MV-4-11 (cell line): ENCODE measurements around the gene CAT.
A peak's percentile ranks its signal among the peaks of the same experiment; 100 is the strongest.

Source experiments
- DNase-seq: peaks from one replicate; lab custom pipeline; 2025; lab: John Stamatoyannopoulos, UW

CAT gene

DNA sequence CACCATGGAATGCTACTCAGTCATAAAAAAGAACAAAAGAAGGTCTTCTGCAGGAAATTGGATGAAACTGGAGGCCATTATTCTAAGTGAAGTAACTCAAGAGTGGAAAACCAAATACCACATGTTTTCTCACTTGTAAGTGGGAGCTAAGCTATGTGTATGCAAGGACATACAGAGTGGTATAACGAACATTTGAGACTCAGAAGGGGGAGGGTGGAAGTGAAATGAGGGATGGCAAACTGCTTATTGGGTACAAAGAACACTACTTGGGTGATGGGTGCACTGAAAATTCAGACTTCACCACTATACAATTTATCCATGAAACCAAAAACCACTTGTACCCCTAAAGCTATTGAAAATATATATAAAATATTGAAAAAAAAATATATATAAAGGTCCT is 13.4 kb upstream of the CAT start:
- DNase-seq, result peak; percentile 83

- DNase-seq, result peak; percentile 98
Observed at GRCh38 chr11:34425867-34426266, 12.9 kb upstream of the CAT start.

- no peak for DNase-seq
Observed at GRCh38 chr11:34426766-34427185, 12.0 kb upstream of the CAT start.

DNA sequence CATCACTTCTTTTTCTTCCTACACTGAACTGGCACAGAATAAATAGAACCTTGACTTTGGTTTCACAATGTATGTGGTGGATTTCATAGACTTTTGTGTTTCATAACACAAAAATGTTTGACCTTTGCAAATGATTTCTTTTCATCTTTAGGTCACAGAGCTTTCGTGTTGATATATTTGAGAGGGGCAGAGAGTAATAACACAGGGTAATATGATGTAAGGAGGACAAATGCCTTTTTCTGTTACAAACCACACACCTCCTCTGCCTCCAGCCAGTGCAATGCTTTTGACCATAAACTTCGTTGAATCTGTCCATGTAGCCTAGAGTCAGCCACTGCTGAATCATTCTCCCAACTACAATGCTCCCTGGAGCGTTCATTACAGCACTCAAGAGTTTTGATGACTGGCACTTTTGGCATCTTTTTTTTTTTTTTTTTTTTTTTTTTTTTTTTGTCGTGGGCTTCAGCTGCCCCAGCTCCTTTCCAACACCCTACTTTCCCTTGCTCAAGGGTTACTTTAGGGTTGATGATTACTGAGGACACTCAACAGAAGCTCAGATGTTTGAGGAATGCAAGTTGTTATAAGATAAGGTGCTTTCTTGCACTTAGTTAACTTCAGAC is 11.4 kb upstream of the CAT start:
- DNase-seq, result peak; percentile 99

DNA sequence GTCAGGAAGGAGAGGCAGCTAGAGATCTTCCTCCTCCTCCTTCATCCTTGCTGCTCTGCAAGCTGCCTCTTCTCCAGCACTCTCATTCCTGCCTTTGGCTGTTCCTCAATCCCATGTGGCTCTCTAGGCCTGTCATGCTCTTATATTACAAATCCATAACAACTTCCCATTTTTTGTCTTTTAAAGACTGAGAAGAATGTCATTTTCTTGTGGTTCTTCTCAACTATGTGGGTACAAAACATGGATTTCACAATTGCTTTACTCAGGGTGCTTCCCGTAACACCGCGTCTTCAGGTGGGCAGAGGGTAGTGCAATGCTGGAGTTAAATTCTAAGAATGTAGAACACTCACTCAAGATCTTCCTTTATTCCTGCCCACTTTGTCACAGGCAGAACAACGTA is 6.8 kb upstream of the CAT start:
- peak; percentile 88 for DNase-seq

GRCh38 chr11:34432822-34433221 is 5.9 kb upstream of the CAT start:
- peak; percentile 94 for DNase-seq

DNA sequence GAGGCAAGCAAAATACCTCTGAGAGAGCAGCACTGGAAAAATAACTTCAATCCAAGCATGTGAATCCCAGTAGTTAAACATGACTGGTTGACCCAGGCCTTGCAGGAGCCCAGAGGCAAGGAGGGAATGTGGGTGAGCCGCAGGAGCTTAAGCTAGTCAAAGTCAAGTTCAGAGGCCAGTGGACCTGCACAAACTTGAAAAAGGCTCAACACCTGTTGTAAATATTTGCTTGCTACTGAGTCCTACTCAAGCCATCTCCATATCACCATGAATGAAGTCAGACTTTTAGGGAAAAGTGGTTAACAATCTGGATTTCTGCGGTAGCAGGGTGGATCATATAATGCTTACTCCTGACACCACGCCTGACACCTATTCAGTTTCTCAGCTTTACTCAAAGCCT is 4.8 kb upstream of the CAT start:
- no peak for DNase-seq

DNA sequence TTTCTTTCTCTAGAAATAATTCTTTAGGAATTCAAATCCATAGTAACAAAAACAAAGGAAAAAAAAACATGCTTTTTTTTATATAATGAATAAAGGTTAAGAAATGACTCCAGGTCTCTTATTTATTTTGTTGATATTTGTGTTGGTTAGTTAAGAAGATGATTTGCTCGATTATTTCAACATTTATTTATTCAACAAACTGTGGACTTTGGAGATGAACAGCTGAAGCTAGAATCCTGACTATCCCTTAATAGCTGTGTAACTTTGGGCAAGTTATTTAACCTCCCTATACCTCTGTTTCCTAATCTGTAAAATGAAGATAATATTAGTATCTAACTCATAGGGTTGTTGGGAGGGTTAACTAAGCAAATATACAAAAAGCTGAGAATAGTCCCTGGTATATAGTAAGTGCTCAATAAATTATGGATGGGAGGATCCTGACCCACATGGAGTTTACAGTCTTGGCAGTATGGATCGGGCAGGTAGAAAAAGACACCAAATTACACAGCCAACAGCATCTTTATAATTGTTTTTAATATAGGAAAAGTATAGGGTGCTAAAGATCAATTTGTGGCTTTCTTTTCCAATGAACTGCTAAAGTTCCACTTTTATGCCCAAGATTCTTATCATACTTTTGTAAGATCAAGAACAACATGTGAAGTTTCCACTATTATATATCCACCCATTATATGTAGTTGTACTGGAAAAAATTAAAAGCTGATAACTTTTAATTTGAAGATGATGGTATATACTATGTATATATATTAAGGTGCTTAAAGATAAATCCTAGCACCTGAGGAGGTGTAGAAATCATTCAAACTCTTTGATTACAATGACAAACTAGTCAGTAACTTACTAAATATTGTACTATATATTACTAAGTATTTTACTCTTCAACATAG is 1.3 kb upstream of the CAT start:
- DNase-seq, result no peak

DNA sequence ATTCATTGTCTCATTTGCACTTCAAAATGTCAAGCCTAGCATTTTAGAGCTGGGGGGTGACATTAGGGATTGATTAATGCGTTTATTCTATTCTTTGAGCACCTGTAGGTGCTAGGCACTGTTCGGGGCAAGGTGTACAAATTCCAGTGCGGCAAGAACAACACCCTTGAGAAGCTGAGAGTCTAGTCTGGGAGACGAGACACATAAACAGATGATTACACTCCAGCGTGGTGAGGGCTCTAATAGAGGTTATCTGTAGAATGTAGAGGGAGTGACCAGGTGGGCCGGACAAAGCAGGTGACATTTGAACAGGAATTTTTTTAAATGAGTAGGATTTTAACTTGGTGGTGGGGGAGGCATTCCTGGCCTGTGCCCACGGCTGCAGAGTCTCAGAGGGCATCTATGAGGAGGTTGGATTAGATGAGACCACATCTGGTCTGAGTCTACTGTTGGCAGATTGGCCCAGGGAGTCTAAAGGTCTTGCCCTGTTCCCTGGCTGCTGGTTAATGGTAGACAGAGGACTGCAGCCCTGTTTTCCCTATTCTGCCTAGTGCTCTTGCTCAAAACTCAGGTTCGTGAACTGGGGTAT is 970 bp downstream of the CAT start:
- no peak for DNase-seq

DNA sequence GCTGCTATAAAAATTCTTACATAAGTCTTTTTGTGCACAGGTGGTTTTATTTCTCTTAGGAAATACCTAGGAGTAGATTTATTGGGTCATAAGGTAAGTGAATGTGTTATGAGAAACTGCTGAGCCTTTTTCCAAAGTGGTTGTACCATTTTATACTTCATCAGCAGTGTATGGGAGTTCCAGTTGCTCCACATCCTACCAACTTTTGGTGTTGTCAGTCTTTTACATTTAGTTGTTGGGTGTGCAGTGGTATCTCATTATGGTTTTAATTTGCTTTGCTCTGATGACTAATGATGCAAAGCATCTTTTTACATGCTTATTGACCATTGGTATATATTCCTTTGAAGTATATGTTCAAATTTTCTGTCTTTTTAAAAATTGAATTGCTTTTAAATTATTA is 3.1 kb downstream of the CAT start:
- no peak for DNase-seq

GRCh38 chr11:34443136-34443535 is 4.4 kb downstream of the CAT start:
- DNase-seq, result no peak

DNA sequence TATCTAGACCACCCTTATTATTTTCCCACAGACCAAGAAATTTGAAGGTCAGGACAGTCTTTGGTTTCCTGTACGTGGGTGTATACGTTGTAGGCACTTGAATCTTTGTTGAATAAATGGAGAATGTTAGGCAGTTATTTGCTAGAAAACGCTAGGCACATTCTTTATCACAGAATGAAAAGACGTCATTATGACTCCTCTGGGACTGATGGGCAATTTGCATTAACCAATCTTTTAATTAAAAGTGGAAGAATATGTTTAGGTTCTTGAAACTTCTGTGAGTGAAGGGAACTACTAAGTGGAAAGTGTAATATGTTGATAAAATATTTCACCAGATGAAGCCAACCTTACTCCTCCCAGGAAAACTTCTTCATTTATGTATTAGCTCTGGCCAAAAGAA is 5.7 kb downstream of the CAT start:
- DNase-seq, result no peak

DNA sequence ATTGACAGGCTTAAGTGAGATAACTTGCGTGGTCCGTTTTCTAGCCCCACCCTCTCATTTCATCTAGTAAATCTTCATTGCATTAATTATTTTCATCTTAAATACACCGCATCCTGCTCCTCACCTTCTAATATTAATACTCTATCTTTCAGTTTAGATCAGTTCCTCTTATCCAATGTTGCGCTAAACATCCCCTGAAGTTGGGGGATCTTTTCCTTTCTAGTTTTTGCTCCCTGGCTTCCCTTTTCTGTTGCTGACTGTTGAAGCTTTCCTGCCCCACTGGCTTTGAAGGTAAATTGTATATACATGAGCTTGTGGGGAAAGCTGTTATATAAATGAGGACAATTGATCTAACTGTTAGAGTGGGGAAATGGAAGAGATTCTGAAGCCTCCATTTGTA is 7.2 kb downstream of the CAT start:
- no peak for DNase-seq

DNA sequence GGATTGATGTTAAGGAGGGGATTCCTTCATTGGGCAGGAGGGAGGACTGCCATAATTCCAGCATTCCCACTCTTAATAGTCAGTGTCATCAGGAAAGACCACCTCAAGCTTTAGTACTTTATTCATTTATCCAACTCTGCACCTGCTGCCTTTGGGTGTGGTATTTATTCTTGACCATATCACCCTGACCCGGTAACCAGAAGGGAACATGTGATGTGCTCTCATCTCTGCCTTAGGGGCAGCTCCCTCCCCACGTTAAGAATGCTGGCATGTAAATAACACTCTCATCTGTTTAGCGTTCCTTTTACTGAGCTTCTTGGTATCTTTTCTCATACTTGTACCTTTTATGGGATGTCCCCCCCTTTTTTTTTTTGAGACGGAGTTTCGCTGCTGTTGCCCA is 7.7 kb downstream of the CAT start:
- no peak for DNase-seq

- no peak for DNase-seq
Observed at GRCh38 chr11:34447044-34447443, 8.3 kb downstream of the CAT start.

DNA sequence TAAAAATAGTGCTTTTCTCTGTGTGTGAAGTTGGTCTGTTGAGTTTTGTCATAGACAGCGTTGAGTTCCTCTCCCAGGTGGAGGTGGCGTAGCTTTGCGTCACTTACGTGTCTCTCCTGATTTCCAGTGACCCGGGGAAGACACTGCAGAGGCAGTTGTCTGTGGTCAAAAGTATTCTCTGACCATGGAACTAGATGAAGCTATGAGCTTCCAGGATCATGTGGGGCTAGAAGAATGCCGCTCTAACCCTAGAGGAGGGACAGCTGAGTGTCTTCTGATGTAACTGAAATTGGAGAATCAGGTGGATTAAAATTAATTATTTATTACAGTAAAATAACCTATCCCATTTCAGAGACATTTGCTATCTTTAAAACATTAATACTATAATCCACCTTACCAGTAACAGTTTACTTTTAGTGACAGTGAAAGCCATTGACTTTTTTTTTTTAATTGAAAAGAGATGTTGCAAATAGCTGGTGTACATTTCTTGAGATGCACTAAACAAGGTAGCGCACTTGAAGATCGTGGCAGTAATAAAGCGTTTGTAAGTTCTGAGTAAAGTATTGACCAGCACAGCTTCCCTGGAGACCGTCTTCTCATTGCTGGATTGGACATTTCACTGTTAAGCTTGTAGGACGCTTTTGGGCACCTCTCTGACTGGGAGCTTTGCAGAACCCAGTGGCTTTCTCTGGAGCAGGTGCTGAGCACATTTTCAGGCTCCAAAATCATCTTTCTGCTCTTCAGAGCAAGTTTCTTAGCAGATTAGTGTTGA is 9.7 kb downstream of the CAT start:
- no peak for DNase-seq

- DNase-seq, result peak; percentile 30
Observed at GRCh38 chr11:34449013-34449412, 10.3 kb downstream of the CAT start.

GRCh38 chr11:34451053-34451452 is 12.3 kb downstream of the CAT start:
- peak; percentile 40 for DNase-seq

DNA sequence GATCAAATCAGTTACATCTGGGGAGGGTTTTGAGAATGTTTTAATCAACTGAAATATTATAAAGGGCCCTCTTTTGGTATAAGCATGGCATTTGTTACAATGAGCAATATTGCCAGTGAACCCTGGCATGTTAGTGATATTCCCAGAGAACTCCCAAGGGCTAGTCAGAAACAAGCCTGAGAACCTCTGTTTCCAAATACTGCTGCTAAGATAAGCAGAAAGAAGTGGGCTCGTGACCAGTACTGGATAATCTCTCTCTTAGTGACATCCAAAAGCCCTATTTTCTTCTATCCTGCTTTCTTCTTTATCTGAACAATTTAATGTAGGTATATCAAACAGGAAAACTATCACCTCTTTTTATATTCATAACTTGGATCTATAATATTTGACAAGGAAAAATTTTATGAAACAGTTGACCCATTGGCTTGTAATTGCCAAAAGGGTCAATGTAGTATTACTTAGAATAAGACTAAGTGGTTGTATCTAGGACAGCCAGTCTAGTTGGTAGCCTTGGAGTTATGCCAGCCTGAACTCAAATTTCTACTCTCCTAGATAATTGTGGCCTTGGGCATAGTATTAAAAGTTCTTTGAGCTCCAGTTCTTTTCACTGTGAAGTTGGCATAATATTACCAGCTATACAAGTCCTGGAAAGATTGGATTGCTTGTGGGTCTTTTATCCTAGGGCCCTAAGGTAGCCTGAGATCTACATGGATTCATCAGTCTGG is 15.7 kb downstream of the CAT start:
- DNase-seq, result no peak

DNA sequence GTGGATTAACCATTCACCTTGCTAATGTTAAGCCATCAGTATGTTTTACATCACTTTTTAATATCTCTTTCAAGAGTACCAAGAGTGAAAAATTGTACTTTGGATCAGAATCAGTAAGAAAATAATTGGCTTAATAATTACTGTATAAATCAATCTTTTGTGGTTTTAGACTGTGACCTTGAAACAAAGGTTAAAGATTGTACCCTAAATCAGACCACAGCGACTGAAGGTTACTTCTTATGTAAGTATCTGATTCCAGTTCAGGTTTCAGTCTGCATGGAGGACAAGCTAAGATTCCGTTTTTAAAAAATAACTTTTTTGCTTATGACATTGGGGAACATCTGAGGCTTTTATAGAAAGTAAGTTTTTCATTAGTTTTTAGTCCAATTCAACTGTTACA is 18.9 kb downstream of the CAT start:
- no peak for DNase-seq

GRCh38 chr11:34458525-34458924 is 19.8 kb downstream of the CAT start:
- DNase-seq, result no peak
